Endothelial cell of umbilical vein (primary cell): ENCODE results near the gene PAGR1. TPM values are rescaled to one million over a fixed set of nuclear protein-coding genes. Genes with fewer than 3 reads are reported as not detected.
A peak's percentile ranks its signal among the peaks of the same experiment; 100 is the strongest.

Experiments
- BruUV-seq: library from RNA; stranded (reverse); fragments of 400-500 nt; replicated peaks from 2 replicates; lab custom pipeline; 2021; lab: Mats Ljungman, UMichigan
- CTCF ChIA-PET: fragments of 300-600, 350-600 bp; sonication (Branson Sonifier 250); formaldehyde crosslinking; loops from one replicate; lab custom pipeline; 2021; ENCODE audit warnings: antibody characterized with exemption, inconsistent platforms; lab: Charles Lee
- POLR2A ChIA-PET: fragments of 300-600, 350-600 bp; sonication (Branson Sonifier 250); formaldehyde crosslinking; loops from one replicate; lab custom pipeline; 2021; ENCODE audit warnings: antibody characterized with exemption, inconsistent platforms; lab: Charles Lee
- DNase-seq: peaks from one replicate; pipeline ENCODE4 v3.0.0-alpha.2; 2011; ENCODE audit warnings: low read depth, low spot score
- FAIRE-seq: peaks from 2 replicates; lab custom pipeline; 2011; peaks lifted over from hg19 to GRCh38; lab: Jason Lieb, UNC
- H2AFZ ChIP-seq: 2 replicates; pipeline ENCODE4 v1.6.0; 2012; ENCODE audit warnings: low read depth, low read length, control low read depth, inconsistent platforms
- H3K27ac ChIP-seq: 2 replicates; pipeline ENCODE4 v1.5.1; 2011; ENCODE audit warnings: low read depth, mild to moderate bottlenecking, control low read depth, low read length, moderate library complexity; ENCODE audit not compliant: insufficient read depth
- H3K27me3 ChIP-seq, 2 experiments: 2 replicates each; pipeline versions ENCODE4 v1.6.0 to v1.6.1; 2011; ENCODE audit warnings: low read length in 2 of 2, mixed read lengths in 1 of 2; ENCODE audit not compliant: control insufficient read depth in 2 of 2, insufficient read depth in 2 of 2
- H3K36me3 ChIP-seq, 2 experiments: 2 replicates in 1 of 2; 3 replicates in 1 of 2; pipeline ENCODE4 v1.5.1; 2011; ENCODE audit warnings: low read length in 2 of 2, mild to moderate bottlenecking in 1 of 2, moderate library complexity in 1 of 2; ENCODE audit not compliant: control insufficient read depth in 2 of 2, insufficient read depth in 2 of 2; ENCODE audit errors: extremely low read depth in 1 of 2
- H3K4me1 ChIP-seq: 3 replicates; pipeline ENCODE4 v1.5.1; 2011; ENCODE audit warnings: mild to moderate bottlenecking, low read length; ENCODE audit not compliant: control insufficient read depth, insufficient read depth; ENCODE audit errors: extremely low read depth
- H3K4me2 ChIP-seq: 2 replicates; pipeline ENCODE4 v1.6.1; 2011; ENCODE audit warnings: low read length, control low read depth, mixed read lengths; ENCODE audit not compliant: insufficient read depth
- H3K4me3 ChIP-seq, 3 experiments: fragments of 200-600 bp in 1 of 3; sonication (generic), shearing (Covaris generic) in 1 of 3; replicated peaks in 1 of 3; 2 replicates each; pipeline ENCODE4 v1.5.1; 2011 to 2016; ENCODE audit warnings: control low read depth in 3 of 3, low read length in 3 of 3, mild to moderate bottlenecking in 2 of 3, inconsistent platforms in 1 of 3, low read depth in 1 of 3, moderate library complexity in 1 of 3; ENCODE audit not compliant: insufficient read depth in 1 of 3
- H3K79me2 ChIP-seq: 2 replicates; pipeline ENCODE4 v1.6.0; 2012; ENCODE audit warnings: low read length, inconsistent platforms; ENCODE audit not compliant: control insufficient read depth, insufficient read depth
- H3K9ac ChIP-seq: replicated peaks from 2 replicates; pipeline ENCODE3; 2011; ENCODE audit warnings: low read length, control low read depth; ENCODE audit not compliant: insufficient read depth; ENCODE audit errors: extremely low read depth
- H3K9me1 ChIP-seq: replicated peaks from 3 replicates; pipeline ENCODE4 v1.6.0; 2011; ENCODE audit warnings: mild to moderate bottlenecking, low read length; ENCODE audit not compliant: control insufficient read depth, insufficient read depth; ENCODE audit errors: extremely low read depth
- H3K9me3 ChIP-seq: replicated peaks from 2 replicates; pipeline ENCODE4 v1.5.1; 2012; ENCODE audit warnings: low read length, inconsistent platforms; ENCODE audit not compliant: control insufficient read depth, insufficient read depth
- H4K20me1 ChIP-seq: replicated peaks from 2 replicates; pipeline ENCODE3; 2011; ENCODE audit warnings: mild to moderate bottlenecking, low read length; ENCODE audit not compliant: control insufficient read depth, insufficient read depth; ENCODE audit errors: extremely low read depth
- CTCF ChIP-seq, 2 donors: IDR thresholded peaks; 1 replicate in 1 of 2; 2 replicates in 1 of 2; pipeline ENCODE4 v1.5.1; 2011; ENCODE audit warnings: low read length in 2 of 2, mild to moderate bottlenecking in 2 of 2, moderate library complexity in 2 of 2, control low read depth in 1 of 2, inconsistent platforms in 1 of 2, low read depth in 1 of 2; ENCODE audit not compliant: insufficient read depth in 1 of 2; ENCODE audit errors: extremely low read depth in 1 of 2
- EZH2 ChIP-seq: IDR thresholded peaks from 2 replicates; pipeline ENCODE4 v1.6.1; 2012; ENCODE audit warnings: borderline replicate concordance, low read depth, mild to moderate bottlenecking, moderate library complexity, low read length, inconsistent platforms; ENCODE audit not compliant: severe bottlenecking
- FOS ChIP-seq: IDR thresholded peaks from 2 replicates; pipeline ENCODE4 v1.6.1; 2011; ENCODE audit warnings: mild to moderate bottlenecking, low read length, moderate library complexity, borderline replicate concordance; ENCODE audit not compliant: insufficient read depth
- GATA2 ChIP-seq: IDR thresholded peaks from 2 replicates; pipeline ENCODE4 v1.7.0; 2011; ENCODE audit warnings: low read depth, mild to moderate bottlenecking, moderate library complexity, mixed read lengths, low read length; ENCODE audit not compliant: insufficient read length, insufficient read depth
- JUN ChIP-seq: IDR thresholded peaks from 2 replicates; pipeline ENCODE4 v1.6.1; 2011; ENCODE audit warnings: borderline replicate concordance, low read depth; ENCODE audit not compliant: insufficient read length, insufficient read depth
- MAX ChIP-seq: IDR thresholded peaks from 2 replicates; pipeline ENCODE4 v1.6.1; 2011; ENCODE audit not compliant: insufficient read depth, insufficient read length
- MYC ChIP-seq: IDR thresholded peaks from one replicate; pipeline ENCODE4 v1.6.1; 2011; ENCODE audit warnings: mild to moderate bottlenecking, low read depth, low read length
- POLR2A ChIP-seq: IDR thresholded peaks from 2 replicates; pipeline ENCODE4 v1.6.1; 2012; ENCODE audit warnings: low read depth, mild to moderate bottlenecking, control low read depth, low read length
- POLR2AphosphoS5 ChIP-seq: IDR thresholded peaks from 2 replicates; pipeline ENCODE4 v1.6.1; 2012; ENCODE audit warnings: low read depth, mild to moderate bottlenecking, control low read depth, low read length, moderate library complexity; ENCODE audit not compliant: insufficient read depth
- dilution Hi-C: fragments of 300-500 bp; cut with MboI; formaldehyde crosslinking; loops from one replicate; pipeline ENCODE4 v1.15.0; 2019; ENCODE audit warnings: low sequenced_read_pairs; ENCODE audit not compliant: extremely low pct_ligation_motif_present
- intact Hi-C: fragments of 100-400 bp; cut with micrococcal nuclease; formaldehyde crosslinking; loops from one replicate; pipeline ENCODE4 v1.10.0; 2022
- polyA plus RNA-seq, 4 experiments: library from polyadenylated mRNA; depleted of rRNA in 3 of 4; stranded (reverse) in 3 of 4; unstranded in 1 of 4; fragments of >200 nt; gene quantifications; 2 replicates each; pipeline versions ENCODE4 v1.2.1 to v1.2.3, GENCODE V29; 2011 to 2012; ENCODE audit warnings: missing spikeins in 1 of 4
- total RNA-seq: library from RNA; stranded (reverse); gene quantifications from 2 replicates; pipeline ENCODE4 v1.2.3, GENCODE V29; 2021

PAGR1 gene
- total and polyA plus RNA-seq, 2 donors (not counting 3 experiments of a cell fraction or from before 2014, with no cell fraction given): 15.9 to 26.3 TPM

- POLR2A ChIA-PET: no interaction called here
- Histone ChIP-seq H3K79me2 (peaks cover 33% of the 10 kb centered on the region), H3K4me2 (peak within 1 kb of the TSS; percentile 85), H3K9ac (peak within 1 kb of the TSS; percentile 36), H3K9me1 (no peaks in the 10 kb centered on the region), H3K27me3 (no peaks in the 10 kb centered on the region), H2AFZ (peak within 1 kb of the TSS; percentile 64), H3K4me1 (peaks cover 50% of the 10 kb centered on the region), H4K20me1 (no peaks in the 10 kb centered on the region), H3K27ac (peak within 1 kb of the TSS; percentile 35), H3K36me3 (peaks cover 0 to 14% of the 10 kb centered on the region in 2 experiments), H3K9me3 (no peaks in the 10 kb centered on the region), H3K4me3 (peak within 1 kb of the TSS; percentile 39 to 49 (median 46))
- TF ChIP-seq CTCF (IDR thresholded peaks at IDR 0.05; ENCODE audit: extremely low read depth in 1 of 2, insufficient read depth in 1 of 2, low read depth in 1 of 2, low read length in 2 of 2) (no peak), MYC (no peak), POLR2A (no peak), FOS (no peak), POLR2AphosphoS5 (no peak), GATA2 (no peak), EZH2 (no peak), JUN (no peak), MAX (no peak)
- intact Hi-C loops: loop anchor here (1.0 to 2.0 kb wide), 2 partner anchors 51 to 184 kb away; partner anchors contain the start of genes CDIPT and INO80E
- DNase-seq (peak; percentile 55), FAIRE-seq (peak; percentile 69)
- dilution Hi-C loops: no loop called here
- BruUV-seq: no TSS peak
- CTCF ChIA-PET: interaction anchor here (0.6 to 4.0 kb wide), 3 partner anchors 36 to 111 kb away, joined by 3 to 29 read pairs (median 4); no protein-coding TSS in a partner anchor
These were observed 3.9 kb upstream of the PAGR1 start, which contains the start of gene PRRT2 for GRCh38 chr16:29811896-29812665. Gene PRRT2 (plus strand): TSS chr16:29812193. CDS start chr16:29813055, 862 bp downstream.
